T-helper 2 cell treated with Interferon-gamma antibody and Interleukin-4, amounts not matched to agents 5 μg/mL and 100 μg/mL, for 36 hours (primary cell): ENCODE results near the gene SPINDOC.
"Not testable (repeated sequence)": the region's sequence is repeated elsewhere in the genome, so short reads cannot be mapped to it uniquely, and the experiment has no call there.

Experiments
- DNase-seq: peaks from one replicate; pipeline ENCODE4 v3.0.0; 2021; ENCODE audit warnings: low spot score
- H3K27ac Mint-ChIP-seq: one replicate; pipeline ENCODE4 v1.8.0; 2021; ENCODE audit warnings: mild to moderate bottlenecking, mixed read lengths
- H3K27me3 Mint-ChIP-seq: one replicate; pipeline ENCODE4 v1.8.0; 2021; ENCODE audit warnings: low read depth, mixed read lengths
- H3K36me3 Mint-ChIP-seq: one replicate; pipeline ENCODE4 v1.8.0; 2021; ENCODE audit warnings: low read depth, mixed read lengths
- H3K4me1 Mint-ChIP-seq: one replicate; pipeline ENCODE4 v1.8.0; 2021; ENCODE audit warnings: low read depth, mixed read lengths
- H3K4me3 Mint-ChIP-seq: one replicate; pipeline ENCODE4 v1.8.0; 2022; ENCODE audit warnings: mild to moderate bottlenecking, moderate library complexity, mixed read lengths
- H3K9me3 Mint-ChIP-seq: one replicate; pipeline ENCODE4 v1.8.0; 2021; ENCODE audit warnings: mixed read lengths

The SPINDOC gene

DNA sequence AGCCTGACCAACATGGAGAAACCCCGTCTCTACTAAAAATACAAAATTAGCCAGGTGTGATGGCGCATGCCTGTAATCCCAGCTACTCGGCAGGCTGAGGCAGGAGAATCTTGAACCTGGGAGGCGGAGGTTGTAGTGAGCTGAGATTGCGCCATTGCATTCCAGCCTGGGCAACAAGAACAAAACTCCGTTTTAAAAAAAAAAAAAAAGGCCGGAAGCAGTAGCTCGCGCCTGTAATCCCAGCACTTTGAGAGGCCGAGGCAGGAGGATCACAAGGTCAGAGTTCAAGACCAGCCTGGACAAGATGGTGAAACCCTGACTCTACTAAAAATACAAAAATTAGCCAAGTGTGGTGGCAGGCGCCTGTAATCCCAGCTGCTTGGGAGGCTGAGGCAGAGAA lies 2.9 kb upstream of the SPINDOC start:
- not testable (repeated sequence) for H3K27ac Mint-ChIP-seq, H3K9me3 Mint-ChIP-seq, H3K4me3 Mint-ChIP-seq, H3K27me3 Mint-ChIP-seq, H3K36me3 Mint-ChIP-seq, DNase-seq
- peaks cover 16% of the 10 kb centered on the region for H3K4me1 Mint-ChIP-seq

DNA sequence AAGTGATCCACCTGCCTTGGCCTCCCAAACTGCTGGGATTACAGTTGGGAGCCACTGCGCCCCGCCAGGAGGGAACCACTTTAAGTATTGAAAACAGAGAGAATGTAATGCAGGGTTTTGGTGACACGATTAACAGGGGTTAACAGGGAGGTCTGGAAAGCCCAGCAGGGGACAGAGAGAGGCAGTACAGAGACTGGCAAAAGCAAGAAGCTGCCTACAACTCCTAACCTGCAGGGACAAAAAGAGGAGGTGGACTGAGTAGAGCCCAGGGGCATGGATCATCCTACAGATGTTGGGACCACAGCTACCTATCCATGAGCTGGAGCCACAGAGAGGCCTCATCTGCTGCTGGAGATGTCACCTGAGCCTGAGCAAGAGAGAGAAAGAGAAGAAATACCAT lies 1.7 kb upstream of the SPINDOC start:
- peak overlapping the region; percentile 54 for H3K4me3 Mint-ChIP-seq
- DNase-seq = no peak
- no peaks in the 10 kb centered on the region for H3K27me3 Mint-ChIP-seq
- no peaks in the 10 kb centered on the region for H3K9me3 Mint-ChIP-seq
- H3K4me1 Mint-ChIP-seq = peaks cover 21% of the 10 kb centered on the region
- H3K27ac Mint-ChIP-seq = no peak overlapping the region
- H3K36me3 Mint-ChIP-seq = peaks cover 12% of the 10 kb centered on the region

DNA sequence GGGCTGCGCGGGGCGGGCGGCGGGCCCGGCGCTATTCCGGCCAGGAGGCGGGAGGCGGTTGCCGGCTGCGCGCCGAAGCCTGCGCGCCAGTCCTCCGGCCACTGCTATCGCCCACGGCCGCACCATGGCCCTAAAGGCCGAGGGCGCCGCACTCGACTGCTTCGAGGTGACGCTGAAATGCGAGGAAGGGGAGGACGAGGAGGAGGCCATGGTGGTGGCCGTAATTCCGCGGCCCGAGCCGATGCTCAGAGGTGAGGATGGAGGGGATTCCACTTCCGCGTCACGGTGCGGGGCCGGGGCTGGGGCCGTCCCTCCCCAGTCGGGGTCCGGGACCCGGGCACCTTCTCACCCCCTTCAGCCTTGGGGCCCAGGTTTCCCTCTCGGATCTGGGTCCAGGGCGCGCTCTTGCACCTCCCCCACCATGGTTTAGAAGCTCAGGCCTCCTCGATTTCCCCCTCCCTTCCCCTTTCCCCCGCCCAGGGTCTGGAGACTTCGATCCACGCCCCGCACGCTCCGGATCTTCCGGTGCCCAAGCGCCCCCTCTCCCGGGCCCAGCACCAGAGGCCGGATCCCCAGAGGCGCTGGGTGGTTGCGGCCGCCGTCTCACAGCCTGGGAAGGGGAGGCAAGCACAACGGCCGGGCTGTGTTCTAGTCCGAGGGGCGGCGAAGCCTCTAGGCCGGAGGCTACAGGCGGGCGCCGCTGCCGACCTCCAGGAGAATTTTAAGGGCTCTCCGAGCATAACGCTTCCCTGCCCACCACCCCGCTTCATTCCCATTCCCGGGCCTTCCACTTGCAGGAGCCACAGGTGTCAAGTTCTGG lies 517 bp downstream of the SPINDOC start:
- DNase-seq = peak; percentile 49
- Mint-ChIP-seq H3K4me1 (peaks cover 21% of the 10 kb centered on the region), H3K36me3 (peaks cover 25% of the 10 kb centered on the region), H3K27me3 (no peaks in the 10 kb centered on the region), H3K9me3 (no peaks in the 10 kb centered on the region), H3K27ac (peak overlapping the region; percentile 52), H3K4me3 (peak overlapping the region; percentile 86)

DNA sequence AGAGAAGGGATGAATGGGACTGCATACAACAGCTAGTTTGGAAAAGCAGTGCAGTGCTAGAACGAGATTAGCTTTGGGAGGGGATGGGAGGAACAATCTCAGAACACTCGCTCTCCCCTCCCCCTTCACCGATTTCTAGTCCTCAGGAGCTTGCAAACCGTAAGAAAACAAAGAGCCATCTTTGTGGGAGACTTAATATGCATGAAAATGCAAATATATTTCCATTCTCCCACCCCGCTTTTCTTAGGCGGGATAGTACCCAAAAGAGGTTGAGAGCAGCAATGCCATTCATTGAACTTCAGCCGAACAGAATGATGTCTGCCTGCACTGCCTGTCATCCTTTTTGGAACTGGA lies 1.1 kb downstream of the SPINDOC start:
- peak overlapping the region; percentile 52 for H3K27ac Mint-ChIP-seq
- no peaks in the 10 kb centered on the region for H3K9me3 Mint-ChIP-seq
- peaks cover 21% of the 10 kb centered on the region for H3K4me1 Mint-ChIP-seq
- H3K4me3 Mint-ChIP-seq = peak overlapping the region; percentile 86
- H3K36me3 Mint-ChIP-seq = peaks cover 26% of the 10 kb centered on the region
- no peak for DNase-seq
- no peaks in the 10 kb centered on the region for H3K27me3 Mint-ChIP-seq

DNA sequence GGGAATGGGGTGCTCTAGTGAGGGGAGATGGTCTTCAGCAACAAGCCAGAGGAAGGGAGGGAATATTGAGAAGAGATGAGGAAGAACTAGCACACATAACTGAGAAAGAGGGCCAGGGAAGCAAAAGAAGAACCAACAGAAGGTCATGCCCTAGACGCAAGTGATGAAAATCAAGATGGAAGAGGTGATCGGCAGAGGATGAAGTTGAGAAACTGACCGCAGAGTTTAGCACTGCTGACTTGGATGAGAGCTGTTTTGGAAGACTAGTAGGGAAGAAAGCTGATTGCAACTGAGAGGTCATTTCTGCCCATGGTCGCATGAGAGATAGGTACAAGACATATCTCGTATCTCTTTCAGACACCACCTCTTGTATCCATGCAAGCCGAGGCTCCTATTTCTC lies 2.9 kb downstream of the SPINDOC start:
- Mint-ChIP-seq H3K4me3 (no peak overlapping the region), H3K27ac (no peak overlapping the region), H3K36me3 (peaks cover 36% of the 10 kb centered on the region), H3K27me3 (no peaks in the 10 kb centered on the region), H3K4me1 (peaks cover 20% of the 10 kb centered on the region), H3K9me3 (no peaks in the 10 kb centered on the region)
- no peak for DNase-seq

DNA sequence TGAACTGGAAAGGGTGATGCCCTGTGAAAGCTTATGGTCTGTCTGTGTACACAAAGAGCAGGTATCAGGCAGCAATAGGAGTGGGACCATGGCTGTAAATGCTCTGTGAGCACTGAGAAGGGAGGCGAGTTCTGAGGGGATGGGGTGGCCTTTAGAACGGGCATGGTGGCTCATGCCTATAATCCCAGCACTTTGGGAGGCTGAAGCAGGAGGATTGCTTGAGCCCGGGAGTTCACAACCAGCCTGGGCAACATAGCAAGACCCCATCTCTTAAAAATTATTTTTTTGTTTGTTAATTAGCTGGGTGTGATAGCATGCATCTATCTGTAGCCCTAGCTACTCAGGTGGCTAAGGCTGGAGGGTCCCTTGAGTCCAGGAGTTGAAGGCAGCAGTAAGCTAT lies 3.5 kb downstream of the SPINDOC start:
- no peaks in the 10 kb centered on the region for H3K27me3 Mint-ChIP-seq
- no peak overlapping the region for H3K27ac Mint-ChIP-seq
- no peak for DNase-seq
- H3K4me3 Mint-ChIP-seq = no peak overlapping the region
- peaks cover 20% of the 10 kb centered on the region for H3K4me1 Mint-ChIP-seq
- H3K36me3 Mint-ChIP-seq = peaks cover 39% of the 10 kb centered on the region
- no peaks in the 10 kb centered on the region for H3K9me3 Mint-ChIP-seq

DNA sequence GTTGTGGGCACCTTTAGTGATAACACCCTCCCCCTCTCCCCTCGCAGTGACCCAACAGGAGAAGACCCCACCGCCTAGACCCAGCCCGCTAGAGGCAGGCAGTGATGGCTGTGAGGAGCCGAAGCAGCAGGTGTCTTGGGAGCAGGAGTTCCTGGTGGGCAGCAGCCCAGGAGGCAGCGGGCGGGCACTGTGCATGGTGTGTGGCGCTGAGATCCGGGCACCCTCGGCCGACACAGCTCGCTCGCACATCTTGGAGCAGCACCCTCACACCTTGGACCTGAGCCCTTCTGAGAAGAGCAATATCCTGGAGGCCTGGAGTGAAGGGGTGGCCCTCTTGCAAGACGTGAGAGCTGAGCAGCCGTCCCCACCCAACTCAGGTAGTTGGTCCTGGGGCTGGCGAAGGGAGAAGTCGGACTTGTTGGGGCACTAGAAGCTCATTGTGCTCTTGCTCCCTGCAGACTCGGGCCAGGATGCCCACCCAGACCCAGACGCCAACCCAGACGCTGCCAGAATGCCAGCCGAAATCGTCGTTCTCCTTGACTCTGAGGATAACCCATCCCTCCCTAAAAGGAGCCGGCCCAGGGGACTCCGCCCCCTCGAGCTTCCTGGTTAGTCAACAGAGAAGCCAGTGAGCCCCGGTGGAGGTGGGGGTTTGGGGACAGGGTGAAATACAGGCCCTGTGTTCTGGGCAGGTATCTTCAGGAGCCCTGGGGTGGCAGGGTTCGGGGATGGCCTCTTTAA lies 4.7 kb downstream of the SPINDOC start:
- no peaks in the 10 kb centered on the region for H3K9me3 Mint-ChIP-seq
- H3K27me3 Mint-ChIP-seq = no peaks in the 10 kb centered on the region
- no peak overlapping the region for H3K27ac Mint-ChIP-seq
- H3K36me3 Mint-ChIP-seq = peaks cover 46% of the 10 kb centered on the region
- no peak for DNase-seq
- no peak overlapping the region for H3K4me3 Mint-ChIP-seq
- peaks cover 20% of the 10 kb centered on the region for H3K4me1 Mint-ChIP-seq

DNA sequence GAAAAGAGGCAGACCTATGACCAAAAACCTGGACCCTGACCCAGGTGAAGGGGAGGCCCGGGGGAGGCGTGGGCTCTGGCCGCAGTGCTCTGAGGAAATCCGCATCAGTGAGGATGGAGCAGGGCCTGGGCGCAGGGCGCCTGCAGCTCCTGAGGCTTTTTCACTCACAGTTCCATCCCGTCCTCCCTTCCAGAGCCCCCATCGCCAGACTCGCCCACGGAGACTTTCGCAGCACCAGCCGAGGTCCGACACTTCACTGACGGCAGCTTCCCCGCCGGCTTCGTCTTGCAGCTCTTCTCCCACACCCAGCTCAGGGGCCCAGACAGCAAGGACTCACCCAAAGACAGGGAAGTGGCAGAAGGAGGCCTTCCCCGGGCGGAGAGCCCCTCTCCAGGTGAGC lies 5.4 kb downstream of the SPINDOC start:
- Mint-ChIP-seq H3K4me1 (peaks cover 22% of the 10 kb centered on the region), H3K9me3 (no peaks in the 10 kb centered on the region), H3K27me3 (no peaks in the 10 kb centered on the region), H3K36me3 (peaks cover 50% of the 10 kb centered on the region), H3K27ac (no peak overlapping the region), H3K4me3 (no peak overlapping the region)
- no peak for DNase-seq

DNA sequence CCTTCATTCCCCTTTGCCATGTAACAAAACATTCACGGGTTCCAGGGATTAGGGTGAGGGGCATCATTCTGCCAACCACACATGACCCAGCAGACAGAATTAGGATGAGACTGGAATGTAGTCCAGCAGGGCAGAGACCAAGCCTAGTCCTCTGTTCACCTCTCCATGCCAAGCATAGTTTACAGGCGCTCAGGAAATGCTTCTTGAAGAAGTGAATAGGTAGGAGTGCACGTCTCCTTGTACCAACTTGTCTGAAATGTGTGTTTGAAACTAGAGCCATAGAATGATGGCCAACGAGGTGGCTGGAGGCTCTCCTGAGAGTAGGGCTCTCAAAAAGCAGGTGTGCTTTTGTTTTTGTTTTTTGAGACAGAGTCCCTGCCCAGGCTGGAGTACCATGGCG lies 8.2 kb downstream of the SPINDOC start:
- Mint-ChIP-seq H3K27me3 (no peaks in the 10 kb centered on the region), H3K27ac (no peak overlapping the region), H3K4me1 (peaks cover 2% of the 10 kb centered on the region), H3K4me3 (no peak overlapping the region), H3K9me3 (no peaks in the 10 kb centered on the region), H3K36me3 (peaks cover 55% of the 10 kb centered on the region)
- no peak for DNase-seq

DNA sequence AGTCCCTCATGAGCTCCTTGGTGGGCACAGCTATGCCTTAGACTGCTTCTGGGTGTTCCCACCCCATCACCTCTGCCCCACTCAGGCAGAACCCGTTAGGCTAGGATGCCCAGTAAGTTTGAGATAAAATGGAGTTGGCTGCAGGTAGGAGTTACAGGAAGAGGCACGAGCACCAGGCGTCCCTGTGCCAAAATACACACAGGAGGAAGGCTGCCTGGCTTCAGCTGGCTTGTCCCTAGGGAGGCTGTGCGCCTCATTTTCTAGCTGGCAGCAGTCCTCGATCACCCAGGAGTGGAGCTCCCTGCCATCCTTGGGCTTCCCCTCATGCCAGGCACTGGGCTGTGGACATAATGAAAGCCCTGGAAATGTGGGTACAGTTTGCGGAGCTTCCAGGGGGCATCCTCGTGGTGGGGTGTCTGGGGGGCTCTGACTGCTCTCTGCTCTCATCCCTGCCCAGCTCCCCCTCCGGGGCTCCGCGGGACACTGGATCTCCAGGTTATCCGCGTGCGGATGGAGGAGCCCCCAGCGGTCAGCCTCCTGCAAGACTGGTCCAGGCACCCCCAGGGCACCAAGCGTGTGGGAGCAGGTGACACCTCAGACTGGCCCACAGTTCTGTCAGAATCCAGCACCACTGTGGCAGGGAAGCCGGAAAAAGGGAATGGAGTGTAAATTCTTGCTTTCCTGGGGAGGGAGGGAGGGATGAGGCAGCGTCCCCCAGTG lies 13.4 kb downstream of the SPINDOC start:
- Mint-ChIP-seq H3K9me3 (no peaks in the 10 kb centered on the region), H3K27me3 (no peaks in the 10 kb centered on the region), H3K4me1 (peaks cover 2% of the 10 kb centered on the region), H3K4me3 (no peak overlapping the region), H3K36me3 (peaks cover 41% of the 10 kb centered on the region), H3K27ac (no peak overlapping the region)
- no peak for DNase-seq

DNA sequence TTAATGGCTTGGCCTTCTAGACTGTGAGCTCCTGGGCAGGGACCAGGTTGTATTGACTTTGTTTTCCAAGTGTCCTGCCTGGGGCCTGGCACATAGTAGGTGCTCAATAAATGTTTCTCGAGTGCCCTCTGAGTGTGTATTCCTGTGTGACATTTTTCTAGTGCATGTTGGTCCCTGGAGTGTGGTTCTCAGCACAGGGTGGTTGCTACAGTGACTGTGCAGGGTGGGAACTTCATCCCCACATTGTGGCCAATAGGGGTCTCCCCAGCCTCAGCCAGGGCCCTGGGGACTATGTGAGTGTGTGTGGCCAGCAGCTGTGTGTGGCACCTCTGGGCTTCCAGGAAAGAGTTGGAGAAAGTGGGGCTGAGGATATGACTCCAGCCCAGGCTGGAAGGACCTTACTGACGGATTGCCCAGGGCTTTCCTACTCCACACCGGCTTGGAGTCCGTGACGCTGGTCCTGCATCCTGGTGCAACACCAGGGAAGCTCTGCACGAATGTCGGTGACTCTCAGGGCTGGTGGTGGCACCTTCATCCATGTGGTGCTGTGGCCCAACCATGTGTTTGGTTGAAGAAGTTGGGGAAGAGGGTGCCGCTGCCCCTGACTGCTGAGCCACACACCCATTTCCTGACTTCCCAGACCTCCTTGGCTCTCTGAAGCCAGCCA lies 16.7 kb downstream of the SPINDOC start:
- H3K27ac Mint-ChIP-seq = no peak overlapping the region
- H3K4me3 Mint-ChIP-seq = no peak overlapping the region
- no peak for DNase-seq
- H3K27me3 Mint-ChIP-seq = no peaks in the 10 kb centered on the region
- H3K4me1 Mint-ChIP-seq = no peaks in the 10 kb centered on the region
- no peaks in the 10 kb centered on the region for H3K9me3 Mint-ChIP-seq
- H3K36me3 Mint-ChIP-seq = peaks cover 20% of the 10 kb centered on the region

DNA sequence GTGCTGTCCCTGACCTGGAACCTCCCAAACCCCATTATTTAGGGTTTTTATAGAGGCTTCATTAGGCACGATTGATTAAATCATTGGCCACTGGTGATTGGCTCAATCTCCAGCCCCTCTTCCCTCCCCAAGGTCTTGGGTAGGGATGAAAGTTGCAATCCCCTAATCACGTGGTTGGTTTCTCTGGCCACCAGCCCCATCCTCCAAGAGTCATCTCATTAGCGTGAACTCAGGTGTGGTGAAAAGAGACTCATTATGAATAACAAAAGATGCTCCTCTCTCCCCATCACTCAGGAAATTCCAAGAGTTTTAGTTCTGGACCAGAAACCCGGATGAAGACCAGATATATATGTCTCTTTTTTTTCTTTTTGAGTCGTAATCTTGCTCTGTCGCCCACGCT lies 18.1 kb downstream of the SPINDOC start:
- DNase-seq = no peak
- Mint-ChIP-seq H3K4me1 (no peaks in the 10 kb centered on the region), H3K27me3 (no peaks in the 10 kb centered on the region), H3K36me3 (peaks cover 14% of the 10 kb centered on the region), H3K4me3 (no peak overlapping the region), H3K9me3 (no peaks in the 10 kb centered on the region), H3K27ac (no peak overlapping the region)

DNA sequence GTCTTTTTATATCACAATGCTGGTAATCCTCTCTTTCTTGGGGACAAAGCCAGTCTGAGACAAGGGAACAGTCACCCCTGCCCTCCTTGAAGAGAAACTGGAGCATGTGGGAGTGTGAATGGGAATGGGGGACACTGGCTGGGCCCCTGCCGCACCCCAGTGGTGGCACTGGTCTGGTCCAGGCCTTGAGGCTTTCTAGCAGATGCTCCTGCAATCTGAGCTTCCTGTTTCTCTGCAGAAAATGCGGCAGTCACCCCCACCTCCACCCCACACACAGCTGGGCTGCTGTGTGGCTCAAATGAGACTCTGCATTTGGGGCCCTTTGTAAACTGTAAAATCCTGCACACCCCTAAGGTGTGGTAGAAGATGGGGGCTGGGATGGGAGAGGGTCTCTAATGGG lies 19.1 kb downstream of the SPINDOC start:
- DNase-seq = no peak
- Mint-ChIP-seq H3K27ac (no peak overlapping the region), H3K36me3 (peaks cover 11% of the 10 kb centered on the region), H3K4me1 (peaks cover 5% of the 10 kb centered on the region), H3K4me3 (no peak overlapping the region), H3K9me3 (no peaks in the 10 kb centered on the region), H3K27me3 (no peaks in the 10 kb centered on the region)

DNA sequence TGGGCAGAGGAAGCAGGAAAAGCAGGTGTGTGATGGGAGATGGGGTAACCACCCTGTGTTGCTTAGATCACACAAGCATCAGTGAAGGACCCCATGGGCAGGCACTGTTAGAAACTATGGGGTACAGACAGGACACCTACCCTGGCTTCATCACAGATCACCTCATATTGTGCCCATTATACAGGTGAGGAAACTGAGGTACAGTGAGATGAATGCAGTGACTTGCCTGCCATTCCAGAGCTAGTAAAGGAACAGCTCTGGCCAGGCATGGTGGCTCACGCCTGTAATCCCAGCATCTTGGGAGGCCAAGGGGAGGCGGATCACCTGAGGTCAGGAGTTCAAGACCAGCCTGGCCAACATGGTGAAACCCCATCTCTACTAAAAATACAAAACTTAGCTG lies 19.8 kb downstream of the SPINDOC start:
- H3K27me3 Mint-ChIP-seq = no peaks in the 10 kb centered on the region
- no peaks in the 10 kb centered on the region for H3K9me3 Mint-ChIP-seq
- no peak for DNase-seq
- peaks cover 8% of the 10 kb centered on the region for H3K4me1 Mint-ChIP-seq
- no peak overlapping the region for H3K4me3 Mint-ChIP-seq
- H3K27ac Mint-ChIP-seq = no peak overlapping the region
- H3K36me3 Mint-ChIP-seq = peaks cover 6% of the 10 kb centered on the region
